Brain microvascular endothelial cell (primary cell): ENCODE results near the gene ENO3.
A peak's percentile ranks its signal among the peaks of the same experiment; 100 is the strongest.

Experiments
- DNase-seq: peaks from one replicate; pipeline ENCODE4 v3.0.0-alpha.2; 2020
- H3K27ac ChIP-seq: fragments of 250-450 bp; sonication (Bioruptor Pico); 2 replicates; pipeline ENCODE4 v1.5.1; 2020; ENCODE audit warnings: mild to moderate bottlenecking, moderate library complexity
- H3K27me3 ChIP-seq: fragments of 250-450 bp; sonication (Bioruptor Pico); replicated peaks from 2 replicates; pipeline ENCODE4 v1.5.1; 2020; ENCODE audit warnings: mild to moderate bottlenecking
- H3K36me3 ChIP-seq: fragments of 250-450 bp; sonication (Bioruptor Pico); replicated peaks from 2 replicates; pipeline ENCODE4 v1.5.1; 2020; ENCODE audit warnings: mild to moderate bottlenecking
- H3K4me3 ChIP-seq: 2 replicates; pipeline ENCODE4 v1.5.1; 2011; ENCODE audit warnings: low read depth, mild to moderate bottlenecking, control low read depth, low read length, moderate library complexity
- in situ Hi-C: cut with HindIII; loops from 2 replicates; pipeline ENCODE4 v1.10.0; 2017; ENCODE audit warnings: low sequenced_read_pairs, low pct_ligation_motif_present
- TF ChIP-seq, protein P1 (sequence below): IDR thresholded peaks from 2 replicates; pipeline ENCODE4 v1.5.1; 2011; ENCODE audit warnings: low read depth, mild to moderate bottlenecking, moderate library complexity, low read length, control low read depth, inconsistent platforms; ENCODE audit errors: missing control alignments

ENO3 gene

GRCh38 chr17:4928881-4929280 is 22.0 kb upstream of the ENO3 start:
- no peak for DNase-seq
- H3K36me3 ChIP-seq: no peaks in the 10 kb centered on the region
- H3K27me3 ChIP-seq: no peaks in the 10 kb centered on the region
- TF ChIP-seq, protein P1, sequence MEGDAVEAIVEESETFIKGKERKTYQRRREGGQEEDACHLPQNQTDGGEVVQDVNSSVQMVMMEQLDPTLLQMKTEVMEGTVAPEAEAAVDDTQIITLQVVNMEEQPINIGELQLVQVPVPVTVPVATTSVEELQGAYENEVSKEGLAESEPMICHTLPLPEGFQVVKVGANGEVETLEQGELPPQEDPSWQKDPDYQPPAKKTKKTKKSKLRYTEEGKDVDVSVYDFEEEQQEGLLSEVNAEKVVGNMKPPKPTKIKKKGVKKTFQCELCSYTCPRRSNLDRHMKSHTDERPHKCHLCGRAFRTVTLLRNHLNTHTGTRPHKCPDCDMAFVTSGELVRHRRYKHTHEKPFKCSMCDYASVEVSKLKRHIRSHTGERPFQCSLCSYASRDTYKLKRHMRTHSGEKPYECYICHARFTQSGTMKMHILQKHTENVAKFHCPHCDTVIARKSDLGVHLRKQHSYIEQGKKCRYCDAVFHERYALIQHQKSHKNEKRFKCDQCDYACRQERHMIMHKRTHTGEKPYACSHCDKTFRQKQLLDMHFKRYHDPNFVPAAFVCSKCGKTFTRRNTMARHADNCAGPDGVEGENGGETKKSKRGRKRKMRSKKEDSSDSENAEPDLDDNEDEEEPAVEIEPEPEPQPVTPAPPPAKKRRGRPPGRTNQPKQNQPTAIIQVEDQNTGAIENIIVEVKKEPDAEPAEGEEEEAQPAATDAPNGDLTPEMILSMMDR: no peak
- H3K4me3 ChIP-seq: no peak overlapping the region
- H3K27ac ChIP-seq: no peak overlapping the region
- in situ Hi-C loops: no loop called here

- no peak within 1 kb of the TSS for H3K27ac ChIP-seq
- peaks cover 2% of the 10 kb centered on the region for H3K36me3 ChIP-seq
- in situ Hi-C loops: no loop called here
- TF ChIP-seq, protein P1: no peak
- no peak for DNase-seq
- H3K27me3 ChIP-seq: no peaks in the 10 kb centered on the region
- no peak within 1 kb of the TSS for H3K4me3 ChIP-seq
Measured at GRCh38 chr17:4931963-4932362, 19.0 kb upstream of the ENO3 start, which contains the start of gene GP1BA. Gene GP1BA (plus strand): TSS chr17:4932277. CDS start chr17:4932605, 328 bp downstream.

DNA sequence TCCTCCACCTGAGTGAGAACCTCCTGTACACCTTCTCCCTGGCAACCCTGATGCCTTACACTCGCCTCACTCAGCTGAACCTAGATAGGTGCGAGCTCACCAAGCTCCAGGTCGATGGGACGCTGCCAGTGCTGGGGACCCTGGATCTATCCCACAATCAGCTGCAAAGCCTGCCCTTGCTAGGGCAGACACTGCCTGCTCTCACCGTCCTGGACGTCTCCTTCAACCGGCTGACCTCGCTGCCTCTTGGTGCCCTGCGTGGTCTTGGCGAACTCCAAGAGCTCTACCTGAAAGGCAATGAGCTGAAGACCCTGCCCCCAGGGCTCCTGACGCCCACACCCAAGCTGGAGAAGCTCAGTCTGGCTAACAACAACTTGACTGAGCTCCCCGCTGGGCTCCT is 18.2 kb upstream of the ENO3 start:
- DNase-seq: no peak
- in situ Hi-C loops: no loop called here
- Histone ChIP-seq H3K4me3 (no peak overlapping the region), H3K36me3 (peaks cover 8% of the 10 kb centered on the region), H3K27me3 (no peaks in the 10 kb centered on the region), H3K27ac (no peak overlapping the region)
- TF ChIP-seq, protein P1: no peak

DNA sequence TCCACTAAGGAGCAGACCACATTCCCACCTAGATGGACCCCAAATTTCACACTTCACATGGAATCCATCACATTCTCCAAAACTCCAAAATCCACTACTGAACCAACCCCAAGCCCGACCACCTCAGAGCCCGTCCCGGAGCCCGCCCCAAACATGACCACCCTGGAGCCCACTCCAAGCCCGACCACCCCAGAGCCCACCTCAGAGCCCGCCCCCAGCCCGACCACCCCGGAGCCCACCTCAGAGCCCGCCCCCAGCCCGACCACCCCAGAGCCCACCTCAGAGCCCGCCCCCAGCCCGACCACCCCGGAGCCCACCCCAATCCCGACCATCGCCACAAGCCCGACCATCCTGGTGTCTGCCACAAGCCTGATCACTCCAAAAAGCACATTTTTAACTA is 17.3 kb upstream of the ENO3 start:
- in situ Hi-C loops: no loop called here
- Histone ChIP-seq H3K27ac (no peak overlapping the region), H3K27me3 (no peaks in the 10 kb centered on the region), H3K4me3 (no peak overlapping the region), H3K36me3 (peaks cover 14% of the 10 kb centered on the region)
- TF ChIP-seq, protein P1: no peak
- no peak for DNase-seq

- DNase-seq: peak; percentile 33
Measured at GRCh38 chr17:4934173-4934979, 16.5 kb upstream of the ENO3 start.

More at GRCh38 chr17:4934173-4934979, 16.5 kb upstream of the ENO3 start:
- Histone ChIP-seq H3K27ac (no peak overlapping the region), H3K36me3 (peaks cover 14% of the 10 kb centered on the region), H3K27me3 (no peaks in the 10 kb centered on the region), H3K4me3 (no peak overlapping the region)
- TF ChIP-seq, protein P1: peak; percentile 70
- in situ Hi-C loops: no loop called here
